Esophagus muscularis mucosa (tissue), 4 donors: ENCODE results near the gene PIP5K1B. TPM values are rescaled to one million over a fixed set of nuclear protein-coding genes. Genes with fewer than 3 reads are reported as not detected.

Experiments
- DNase-seq: peaks from one replicate; pipeline ENCODE4 v3.0.0-alpha.2; 2017; ENCODE audit errors: extremely low spot score
- H3K27ac ChIP-seq, 4 donors: fragments of 200-600 bp; sonication (generic); replicated peaks in 1 of 4; 1 replicate in 3 of 4; 2 replicates in 1 of 4; pipeline ENCODE4 v1.5.1; 2016 to 2019; ENCODE audit warnings: mild to moderate bottlenecking in 1 of 4
- H3K27me3 ChIP-seq, 4 donors: fragments of 200-600 bp; sonication (generic); one replicate each; pipeline versions ENCODE4 v1.5.1 to v1.6.0; 2016 to 2019
- H3K36me3 ChIP-seq, 4 donors: fragments of 200-600 bp; sonication (generic); one replicate each; pipeline ENCODE4 v1.5.1; 2016 to 2019
- H3K4me1 ChIP-seq, 4 donors: fragments of 200-600 bp; sonication (generic); one replicate each; pipeline ENCODE4 v1.5.1; 2016 to 2019
- H3K4me3 ChIP-seq, 4 donors: fragments of 200-600 bp; sonication (generic); 1 replicate in 2 of 4; 2 replicates in 2 of 4; pipeline ENCODE4 v1.5.1; 2016 to 2019; ENCODE audit warnings: mild to moderate bottlenecking in 4 of 4, moderate library complexity in 1 of 4
- H3K9me3 ChIP-seq, 4 donors: fragments of 200-600 bp; sonication (generic); 1 replicate in 3 of 4; 2 replicates in 1 of 4; pipeline ENCODE4 v1.5.1; 2016 to 2019
- EP300 ChIP-seq: sonication (generic); formaldehyde crosslinking; IDR thresholded peaks from one replicate; pipeline ENCODE4 v1.6.1; 2017; ENCODE audit warnings: antibody characterized with exemption
- POLR2A ChIP-seq: fragments of 450-650 bp; IDR thresholded peaks from one replicate; pipeline ENCODE4 v1.6.1; 2017; ENCODE audit warnings: antibody characterized with exemption, moderate library complexity, mild to moderate bottlenecking, low read depth
- POLR2AphosphoS5 ChIP-seq, 2 donors: sonication (generic); formaldehyde crosslinking; IDR thresholded peaks; one replicate each; pipeline ENCODE4 v1.6.1; 2017; ENCODE audit warnings: antibody characterized with exemption in 2 of 2
- WGBS: methylation state at CpG from one replicate; pipeline ENCODE4 v1.1.5; 2018; 5-methylcytosine and 5-hydroxymethylcytosine counted together
- intact Hi-C: fragments of 100-400 bp; cut with DNase I; formaldehyde crosslinking; loops from one replicate; pipeline ENCODE4 v1.15.1; 2023
- total RNA-seq, 4 donors: library from RNA; depleted of rRNA; stranded (reverse); fragments of >200 nt; gene quantifications; one replicate each; pipeline versions ENCODE4 v1.1.0 to v1.2.1, GENCODE V29; 2016
- TF ChIP-seq, protein P1 (sequence below), 3 experiments: fragments of 200-600 bp in 2 of 3; fragments of 450-650 bp in 1 of 3; sonication (generic) in 2 of 3; IDR thresholded peaks; one replicate each; pipeline ENCODE4 v1.5.1; 2017 to 2019; ENCODE audit warnings: antibody characterized with exemption in 3 of 3, mild to moderate bottlenecking in 2 of 3, moderate library complexity in 1 of 3

Gene PIP5K1B
- total RNA-seq, 4 donors from 2014 or later, result 0.42 to 1.7 (median 1.2) TPM

GRCh38 chr9:68847765-68848164, 142.7 kb downstream of the PIP5K1B start:
- Histone ChIP-seq H3K27me3 (no peaks in the 10 kb centered on the region), H3K4me3 (no peak overlapping the region), H3K36me3 (no peaks in the 10 kb centered on the region), H3K27ac (no peak overlapping the region), H3K4me1 (peaks cover 0 to 9% (median 0%) of the 10 kb centered on the region in 4 donors), H3K9me3 (no peaks in the 10 kb centered on the region)
- no peak for DNase-seq
- intact Hi-C loops, result no loop called here
- TF ChIP-seq, protein P1, sequence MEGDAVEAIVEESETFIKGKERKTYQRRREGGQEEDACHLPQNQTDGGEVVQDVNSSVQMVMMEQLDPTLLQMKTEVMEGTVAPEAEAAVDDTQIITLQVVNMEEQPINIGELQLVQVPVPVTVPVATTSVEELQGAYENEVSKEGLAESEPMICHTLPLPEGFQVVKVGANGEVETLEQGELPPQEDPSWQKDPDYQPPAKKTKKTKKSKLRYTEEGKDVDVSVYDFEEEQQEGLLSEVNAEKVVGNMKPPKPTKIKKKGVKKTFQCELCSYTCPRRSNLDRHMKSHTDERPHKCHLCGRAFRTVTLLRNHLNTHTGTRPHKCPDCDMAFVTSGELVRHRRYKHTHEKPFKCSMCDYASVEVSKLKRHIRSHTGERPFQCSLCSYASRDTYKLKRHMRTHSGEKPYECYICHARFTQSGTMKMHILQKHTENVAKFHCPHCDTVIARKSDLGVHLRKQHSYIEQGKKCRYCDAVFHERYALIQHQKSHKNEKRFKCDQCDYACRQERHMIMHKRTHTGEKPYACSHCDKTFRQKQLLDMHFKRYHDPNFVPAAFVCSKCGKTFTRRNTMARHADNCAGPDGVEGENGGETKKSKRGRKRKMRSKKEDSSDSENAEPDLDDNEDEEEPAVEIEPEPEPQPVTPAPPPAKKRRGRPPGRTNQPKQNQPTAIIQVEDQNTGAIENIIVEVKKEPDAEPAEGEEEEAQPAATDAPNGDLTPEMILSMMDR (IDR thresholded peaks at IDR 0.05), result no peak
- no peak for TF ChIP-seq POLR2A
- TF ChIP-seq EP300, result no peak
- TF ChIP-seq POLR2AphosphoS5 (IDR thresholded peaks at IDR 0.05), result no peak

GRCh38 chr9:68851657-68852056, 146.6 kb downstream of the PIP5K1B start:
- DNase-seq, result no peak
- Histone ChIP-seq H3K36me3 (no peaks in the 10 kb centered on the region), H3K4me1 (peaks cover 0 to 9% (median 0%) of the 10 kb centered on the region in 4 donors), H3K27me3 (no peaks in the 10 kb centered on the region), H3K4me3 (no peak overlapping the region), H3K9me3 (no peaks in the 10 kb centered on the region), H3K27ac (no peak overlapping the region)
- WGBS, result 71% methylated on average over 4 of the region's 4 CpGs
- intact Hi-C loops, result no loop called here
- TF ChIP-seq EP300, result no peak
- TF ChIP-seq POLR2A, result no peak
- TF ChIP-seq, protein P1 (IDR thresholded peaks at IDR 0.05), result no peak
- TF ChIP-seq POLR2AphosphoS5 (IDR thresholded peaks at IDR 0.05), result no peak

DNA sequence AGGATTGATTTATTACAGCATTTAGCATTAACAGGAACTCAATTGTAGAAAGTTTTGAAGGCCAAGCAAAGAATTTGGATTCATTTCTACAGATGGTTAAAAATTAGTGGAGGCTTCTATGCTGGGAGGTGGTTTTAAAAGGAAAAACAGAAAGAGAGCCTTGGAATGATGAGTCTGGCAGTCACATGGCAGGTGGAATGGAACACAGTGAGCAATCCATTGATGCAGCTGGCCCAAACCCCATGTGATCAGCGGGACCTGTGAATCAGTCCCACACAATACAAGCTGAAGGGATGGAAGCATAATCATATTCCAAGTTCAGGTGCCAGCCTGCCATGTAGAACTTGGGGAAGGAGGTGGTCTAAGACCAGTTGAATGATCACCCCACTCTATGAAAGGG, 147.9 kb downstream of the PIP5K1B start:
- no peaks in the 10 kb centered on the region for H3K36me3 ChIP-seq
- no peak for TF ChIP-seq POLR2AphosphoS5 (IDR thresholded peaks at IDR 0.05)
- no peak for TF ChIP-seq POLR2A
- no peak for TF ChIP-seq EP300
- TF ChIP-seq, protein P1 (IDR thresholded peaks at IDR 0.05), result no peak
- H3K27ac ChIP-seq, result no peak overlapping the region
- no peaks in the 10 kb centered on the region for H3K9me3 ChIP-seq
- H3K4me3 ChIP-seq, result no peak overlapping the region
- DNase-seq, result no peak
- peaks cover 0 to 9% (median 0%) of the 10 kb centered on the region in 4 donors for H3K4me1 ChIP-seq
- intact Hi-C loops, result no loop called here
- WGBS, result 93% methylated on average over 1 of the region's 1 CpG
- H3K27me3 ChIP-seq, result no peaks in the 10 kb centered on the region

DNA sequence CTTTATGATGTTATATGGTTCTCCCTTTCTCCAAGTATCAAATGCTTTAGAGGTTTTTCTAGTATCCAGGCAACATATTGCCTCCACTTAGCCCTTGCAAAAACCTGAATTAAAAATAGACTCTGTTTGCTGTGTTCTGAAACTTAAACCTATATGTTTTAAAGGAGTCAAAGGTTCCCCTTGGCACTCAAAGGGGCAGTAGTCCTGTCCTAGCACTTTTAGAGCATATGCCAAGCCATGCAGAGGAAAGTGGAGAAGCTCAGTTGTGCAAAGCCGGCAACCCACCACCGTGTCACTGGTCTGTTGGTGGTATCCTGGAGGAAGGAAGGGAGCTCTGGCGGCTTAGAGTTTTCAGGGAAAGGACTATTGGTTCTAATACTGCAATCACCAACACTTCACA, 154.3 kb downstream of the PIP5K1B start:
- intact Hi-C loops, result no loop called here
- peaks cover 0 to 3% (median 0%) of the 10 kb centered on the region in 4 donors for H3K4me1 ChIP-seq
- no peaks in the 10 kb centered on the region for H3K27me3 ChIP-seq
- 54% methylated on average over 3 of the region's 3 CpGs for WGBS
- no peak overlapping the region for H3K27ac ChIP-seq
- H3K36me3 ChIP-seq, result no peaks in the 10 kb centered on the region
- no peak overlapping the region for H3K4me3 ChIP-seq
- no peaks in the 10 kb centered on the region for H3K9me3 ChIP-seq
- DNase-seq, result no peak
- TF ChIP-seq, protein P1 (IDR thresholded peaks at IDR 0.05), result no peak
- TF ChIP-seq POLR2A (no peak), EP300 (no peak), POLR2AphosphoS5 (IDR thresholded peaks at IDR 0.05) (no peak)

- intact Hi-C loops, result no loop called here
- WGBS, result 80% methylated on average over 4 of the region's 4 CpGs
These were observed 155.4 kb downstream of the PIP5K1B start for GRCh38 chr9:68860419-68860818.

More at GRCh38 chr9:68860419-68860818, 155.4 kb downstream of the PIP5K1B start:
- Histone ChIP-seq H3K36me3 (no peaks in the 10 kb centered on the region), H3K4me3 (no peak overlapping the region), H3K27ac (no peak overlapping the region), H3K27me3 (no peaks in the 10 kb centered on the region), H3K9me3 (no peaks in the 10 kb centered on the region), H3K4me1 (peaks cover 0 to 3% (median 0%) of the 10 kb centered on the region in 4 donors)
- DNase-seq, result no peak
- TF ChIP-seq POLR2AphosphoS5 (IDR thresholded peaks at IDR 0.05) (no peak), POLR2A (no peak), EP300 (no peak)
- TF ChIP-seq, protein P1 (IDR thresholded peaks at IDR 0.05), result no peak
